ENCODE results near the gene CHCHD1.
A peak's percentile ranks its signal among the peaks of the same experiment; 100 is the strongest.

Gene CHCHD1

GRCh38 chr10:73744664-73744975 lies 37.2 kb upstream of the CHCHD1 start:
- WGBS (ENCODE audit: insufficient coverage, insufficient read length): no CpG with 5 or more reads among the region's 10 CpGs
- DNase-seq (ENCODE audit: low read depth, low spot score): no peak
- 0 out of 2 replicates have a peak, but pooled peaks cover 4% of the 10 kb centered on the region for H3K36me3 ChIP-seq (ENCODE audit: control insufficient read depth, insufficient read depth, low read length)
- no peaks in the 10 kb centered on the region for H3K4me1 ChIP-seq (ENCODE audit: control insufficient read depth, insufficient read depth, low read length)
- no peaks in the 10 kb centered on the region for H3K9me3 ChIP-seq (ENCODE audit: control insufficient read depth, insufficient read depth, low read length)
- no peak overlapping the region for H3K27ac ChIP-seq (ENCODE audit: low read length)
- no peaks in the 10 kb centered on the region for H3K27me3 ChIP-seq (ENCODE audit: control insufficient read depth, insufficient read depth, low read length)
- peak overlapping the region; percentile 87 for H3K4me3 ChIP-seq (ENCODE audit: low read length)

- DNase-seq (ENCODE audit: low read depth, low spot score): no peak
- H3K27ac ChIP-seq (ENCODE audit: low read length): no peak overlapping the region
- H3K36me3 ChIP-seq (ENCODE audit: control insufficient read depth, insufficient read depth, low read length): peaks cover 4% of the 10 kb centered on the region; the same call in 1 of the 2 replicates
- no peaks in the 10 kb centered on the region for H3K9me3 ChIP-seq (ENCODE audit: control insufficient read depth, insufficient read depth, low read length)
- no peaks in the 10 kb centered on the region for H3K4me1 ChIP-seq (ENCODE audit: control insufficient read depth, insufficient read depth, low read length)
- no peaks in the 10 kb centered on the region for H3K27me3 ChIP-seq (ENCODE audit: control insufficient read depth, insufficient read depth, low read length)
- WGBS (ENCODE audit: insufficient coverage, insufficient read length): no CpG with 5 or more reads among the region's 2 CpGs
- no peak overlapping the region for H3K4me3 ChIP-seq (ENCODE audit: low read length)
Measured at GRCh38 chr10:73746721-73747120, 35.1 kb upstream of the CHCHD1 start.

GRCh38 chr10:73750819-73751218 lies 31.0 kb upstream of the CHCHD1 start:
- H3K4me1 ChIP-seq (ENCODE audit: control insufficient read depth, insufficient read depth, low read length): no peaks in the 10 kb centered on the region
- H3K4me3 ChIP-seq (ENCODE audit: low read length): no peak overlapping the region
- no peak for DNase-seq (ENCODE audit: low read depth, low spot score)
- peaks cover 7% of the 10 kb centered on the region; the same call in 1 of the 2 replicates for H3K36me3 ChIP-seq (ENCODE audit: control insufficient read depth, insufficient read depth, low read length)
- no peaks in the 10 kb centered on the region for H3K27me3 ChIP-seq (ENCODE audit: control insufficient read depth, insufficient read depth, low read length)
- no CpG with 5 or more reads among the region's 1 CpG for WGBS (ENCODE audit: insufficient coverage, insufficient read length)
- no peak overlapping the region for H3K27ac ChIP-seq (ENCODE audit: low read length)
- H3K9me3 ChIP-seq (ENCODE audit: control insufficient read depth, insufficient read depth, low read length): no peaks in the 10 kb centered on the region

GRCh38 chr10:73756183-73756582 lies 25.7 kb upstream of the CHCHD1 start:
- no CpG with 5 or more reads among the region's 1 CpG for WGBS (ENCODE audit: insufficient coverage, insufficient read length)
- Histone ChIP-seq H3K36me3 (ENCODE audit: control insufficient read depth, insufficient read depth, low read length) (peaks cover 12% of the 10 kb centered on the region), H3K4me3 (ENCODE audit: low read length) (no peak overlapping the region)

GRCh38 chr10:73758704-73759511 lies 22.9 kb upstream of the CHCHD1 start:
- no peak for DNase-seq (ENCODE audit: low read depth, low spot score)
- no peak overlapping the region for H3K4me3 ChIP-seq (ENCODE audit: low read length)
- WGBS (ENCODE audit: insufficient coverage, insufficient read length): no CpG with 5 or more reads among the region's 9 CpGs
- peaks cover 20% of the 10 kb centered on the region for H3K36me3 ChIP-seq (ENCODE audit: control insufficient read depth, insufficient read depth, low read length)
- no peak overlapping the region for H3K27ac ChIP-seq (ENCODE audit: low read length)
- no peaks in the 10 kb centered on the region for H3K4me1 ChIP-seq (ENCODE audit: control insufficient read depth, insufficient read depth, low read length)
- H3K27me3 ChIP-seq (ENCODE audit: control insufficient read depth, insufficient read depth, low read length): no peaks in the 10 kb centered on the region
- no peaks in the 10 kb centered on the region for H3K9me3 ChIP-seq (ENCODE audit: control insufficient read depth, insufficient read depth, low read length)

More at GRCh38 chr10:73756183-73756582, 25.7 kb upstream of the CHCHD1 start:
- no peaks in the 10 kb centered on the region for H3K4me1 ChIP-seq (ENCODE audit: control insufficient read depth, insufficient read depth, low read length)
- no peaks in the 10 kb centered on the region for H3K9me3 ChIP-seq (ENCODE audit: control insufficient read depth, insufficient read depth, low read length)
- DNase-seq (ENCODE audit: low read depth, low spot score): no peak
- H3K27me3 ChIP-seq (ENCODE audit: control insufficient read depth, insufficient read depth, low read length): no peaks in the 10 kb centered on the region
- H3K27ac ChIP-seq (ENCODE audit: low read length): no peak overlapping the region

- no peak for DNase-seq (ENCODE audit: low read depth, low spot score)
- H3K9me3 ChIP-seq (ENCODE audit: control insufficient read depth, insufficient read depth, low read length): no peaks in the 10 kb centered on the region
Measured at GRCh38 chr10:73759512-73760115, 22.2 kb upstream of the CHCHD1 start.

GRCh38 chr10:73761781-73762180 lies 20.1 kb upstream of the CHCHD1 start:
- no peak overlapping the region for H3K27ac ChIP-seq (ENCODE audit: low read length)
- no peaks in the 10 kb centered on the region for H3K9me3 ChIP-seq (ENCODE audit: control insufficient read depth, insufficient read depth, low read length)
- H3K4me1 ChIP-seq (ENCODE audit: control insufficient read depth, insufficient read depth, low read length): no peaks in the 10 kb centered on the region
- no peaks in the 10 kb centered on the region for H3K27me3 ChIP-seq (ENCODE audit: control insufficient read depth, insufficient read depth, low read length)
- WGBS (ENCODE audit: insufficient coverage, insufficient read length): no CpG with 5 or more reads among the region's 1 CpG
- peaks cover 25% of the 10 kb centered on the region for H3K36me3 ChIP-seq (ENCODE audit: control insufficient read depth, insufficient read depth, low read length)
- H3K4me3 ChIP-seq (ENCODE audit: low read length): no peak overlapping the region
- DNase-seq (ENCODE audit: low read depth, low spot score): no peak

More at GRCh38 chr10:73759512-73760115, 22.2 kb upstream of the CHCHD1 start:
- Histone ChIP-seq H3K36me3 (ENCODE audit: control insufficient read depth, insufficient read depth, low read length) (peaks cover 20% of the 10 kb centered on the region), H3K4me1 (ENCODE audit: control insufficient read depth, insufficient read depth, low read length) (no peaks in the 10 kb centered on the region), H3K4me3 (ENCODE audit: low read length) (no peak overlapping the region), H3K27me3 (ENCODE audit: control insufficient read depth, insufficient read depth, low read length) (no peaks in the 10 kb centered on the region), H3K27ac (ENCODE audit: low read length) (no peak overlapping the region)
- WGBS (ENCODE audit: insufficient coverage, insufficient read length): no CpG with 5 or more reads among the region's 5 CpGs

GRCh38 chr10:73762915-73763314 lies 18.9 kb upstream of the CHCHD1 start:
- Histone ChIP-seq H3K4me1 (ENCODE audit: control insufficient read depth, insufficient read depth, low read length) (no peaks in the 10 kb centered on the region), H3K4me3 (ENCODE audit: low read length) (no peak overlapping the region), H3K27me3 (ENCODE audit: control insufficient read depth, insufficient read depth, low read length) (no peaks in the 10 kb centered on the region), H3K27ac (ENCODE audit: low read length) (no peak overlapping the region), H3K36me3 (ENCODE audit: control insufficient read depth, insufficient read depth, low read length) (peaks cover 25% of the 10 kb centered on the region), H3K9me3 (ENCODE audit: control insufficient read depth, insufficient read depth, low read length) (no peaks in the 10 kb centered on the region)
- no CpG with 5 or more reads among the region's 2 CpGs for WGBS (ENCODE audit: insufficient coverage, insufficient read length)
- no peak for DNase-seq (ENCODE audit: low read depth, low spot score)

GRCh38 chr10:73763343-73763742 lies 18.5 kb upstream of the CHCHD1 start:
- no peak overlapping the region for H3K27ac ChIP-seq (ENCODE audit: low read length)
- no peaks in the 10 kb centered on the region for H3K27me3 ChIP-seq (ENCODE audit: control insufficient read depth, insufficient read depth, low read length)
- no peaks in the 10 kb centered on the region for H3K9me3 ChIP-seq (ENCODE audit: control insufficient read depth, insufficient read depth, low read length)
- H3K36me3 ChIP-seq (ENCODE audit: control insufficient read depth, insufficient read depth, low read length): peaks cover 25% of the 10 kb centered on the region
- WGBS (ENCODE audit: insufficient coverage, insufficient read length): no CpG with 5 or more reads among the region's 2 CpGs
- DNase-seq (ENCODE audit: low read depth, low spot score): no peak
- no peaks in the 10 kb centered on the region for H3K4me1 ChIP-seq (ENCODE audit: control insufficient read depth, insufficient read depth, low read length)
- no peak overlapping the region for H3K4me3 ChIP-seq (ENCODE audit: low read length)

- WGBS (ENCODE audit: insufficient coverage, insufficient read length): no CpG with 5 or more reads among the region's 6 CpGs
Measured at GRCh38 chr10:73765066-73765465, 16.8 kb upstream of the CHCHD1 start.

More at GRCh38 chr10:73765066-73765465, 16.8 kb upstream of the CHCHD1 start:
- no peak for DNase-seq (ENCODE audit: low read depth, low spot score)
- Histone ChIP-seq H3K36me3 (ENCODE audit: control insufficient read depth, insufficient read depth, low read length) (peaks cover 25% of the 10 kb centered on the region), H3K4me3 (ENCODE audit: low read length) (no peak overlapping the region), H3K27me3 (ENCODE audit: control insufficient read depth, insufficient read depth, low read length) (no peaks in the 10 kb centered on the region), H3K4me1 (ENCODE audit: control insufficient read depth, insufficient read depth, low read length) (no peaks in the 10 kb centered on the region), H3K9me3 (ENCODE audit: control insufficient read depth, insufficient read depth, low read length) (no peaks in the 10 kb centered on the region), H3K27ac (ENCODE audit: low read length) (no peak overlapping the region)

Data from iPS DF 6.9 (cell line).